Measurements from ENCODE around the gene TSPEAR. TPM values are rescaled to one million over a fixed set of nuclear protein-coding genes. Genes with fewer than 3 reads are reported as not detected.

The TSPEAR gene
- total RNA-seq, 2 experiments from 2014 or later, result not detected

- intact Hi-C loops (cut with micrococcal nuclease), result loop anchor here (10.0 kb wide), 1 partner anchor 227 kb away; no protein-coding TSS in a partner anchor
- Mint-ChIP-seq H3K4me3 (no peak overlapping the region), H3K27me3 (no peaks in the 10 kb centered on the region), H3K36me3 (ENCODE audit: low read depth) (no peaks in the 10 kb centered on the region), H3K4me1 (ENCODE audit: low read depth) (peaks cover 4% of the 10 kb centered on the region), H3K27ac (no peak overlapping the region), H3K9me3 (peaks cover 5% of the 10 kb centered on the region)
- TF ChIP-seq CTCF (IDR thresholded peaks at IDR 0.05), result no peak
- POLR2A ChIA-PET, result no interaction called here
- DNase-seq (no peak), ATAC-seq (no peak)
- CTCF ChIA-PET, result interaction anchor here (0.7 to 2.9 kb wide), 24 partner anchors 8 to 241 kb away, joined by 3 to 31 read pairs (median 4); partner anchors contain the start of genes KRTAP10-11 and TSPEAR
Measured at GRCh38 chr21:44741921-44742320, 30.5 kb upstream of the TSPEAR start.

GRCh38 chr21:44740742-44741141 lies 29.4 kb upstream of the TSPEAR start:
- H3K36me3 Mint-ChIP-seq (ENCODE audit: low read depth), result no peaks in the 10 kb centered on the region
- H3K27ac Mint-ChIP-seq, result no peak overlapping the region
- ChIA-PET CTCF (interaction anchor here (1.8 kb wide), 1 partner anchor 230 kb away, joined by 10 read pairs; no protein-coding TSS in a partner anchor), POLR2A (no interaction called here)
- peaks cover 5% of the 10 kb centered on the region for H3K9me3 Mint-ChIP-seq
- H3K4me3 Mint-ChIP-seq, result no peak overlapping the region
- DNase-seq (no peak), ATAC-seq (no peak)
- no peak for TF ChIP-seq CTCF (IDR thresholded peaks at IDR 0.05)
- peaks cover 4% of the 10 kb centered on the region for H3K4me1 Mint-ChIP-seq (ENCODE audit: low read depth)
- H3K27me3 Mint-ChIP-seq, result no peaks in the 10 kb centered on the region
- intact Hi-C loops (cut with micrococcal nuclease), result loop anchor here (10.0 kb wide), 1 partner anchor 226 kb away; no protein-coding TSS in a partner anchor

GRCh38 chr21:44739316-44739715 lies 27.9 kb upstream of the TSPEAR start:
- H3K36me3 Mint-ChIP-seq (ENCODE audit: low read depth), result no peaks in the 10 kb centered on the region
- intact Hi-C loops (cut with micrococcal nuclease), result no loop called here

GRCh38 chr21:44738621-44739020 lies 27.2 kb upstream of the TSPEAR start:
- no peaks in the 10 kb centered on the region for H3K36me3 Mint-ChIP-seq (ENCODE audit: low read depth)
- peaks cover 5% of the 10 kb centered on the region for H3K9me3 Mint-ChIP-seq
- ChIA-PET CTCF (interaction anchor here (1.0 kb wide), 1 partner anchor 228 kb away, joined by 4 read pairs; no protein-coding TSS in a partner anchor), POLR2A (interaction anchor here (0.8 kb wide), 1 partner anchor 214 kb away, joined by 3 read pairs; no protein-coding TSS in a partner anchor)
- H3K27ac Mint-ChIP-seq, result no peak overlapping the region
- intact Hi-C loops (cut with micrococcal nuclease), result no loop called here
- no peak for TF ChIP-seq CTCF (IDR thresholded peaks at IDR 0.05)
- no peak for ATAC-seq
- no peak for DNase-seq
- no peaks in the 10 kb centered on the region for H3K27me3 Mint-ChIP-seq
- peaks cover 4% of the 10 kb centered on the region for H3K4me1 Mint-ChIP-seq (ENCODE audit: low read depth)
- no peak overlapping the region for H3K4me3 Mint-ChIP-seq

More at GRCh38 chr21:44739316-44739715, 27.9 kb upstream of the TSPEAR start:
- ATAC-seq, result no peak
- no peak for DNase-seq
- Mint-ChIP-seq H3K4me1 (ENCODE audit: low read depth) (peaks cover 4% of the 10 kb centered on the region), H3K9me3 (peaks cover 5% of the 10 kb centered on the region), H3K27ac (no peak overlapping the region), H3K4me3 (no peak overlapping the region), H3K27me3 (no peaks in the 10 kb centered on the region)
- no peak for TF ChIP-seq CTCF (IDR thresholded peaks at IDR 0.05)
- CTCF ChIA-PET, result interaction anchor here (1.8 kb wide), 1 partner anchor 229 kb away, joined by 10 read pairs; no protein-coding TSS in a partner anchor
- POLR2A ChIA-PET, result interaction anchor here (0.8 kb wide), 1 partner anchor 215 kb away, joined by 3 read pairs; no protein-coding TSS in a partner anchor

GRCh38 chr21:44737706-44738354 lies 26.5 kb upstream of the TSPEAR start:
- Mint-ChIP-seq H3K4me3 (no peak overlapping the region), H3K27ac (no peak overlapping the region), H3K4me1 (ENCODE audit: low read depth) (peaks cover 4% of the 10 kb centered on the region), H3K9me3 (peaks cover 5% of the 10 kb centered on the region), H3K27me3 (no peaks in the 10 kb centered on the region), H3K36me3 (ENCODE audit: low read depth) (no peaks in the 10 kb centered on the region)
- CTCF ChIA-PET, result interaction anchor here (0.6 to 1.0 kb wide), 4 partner anchors 55 to 227 kb away, joined by 3 to 4 read pairs (median 3); no protein-coding TSS in a partner anchor
- ATAC-seq (no peak), DNase-seq (no peak)
- TF ChIP-seq CTCF (IDR thresholded peaks at IDR 0.05), result no peak
- intact Hi-C loops (cut with micrococcal nuclease), result no loop called here
- POLR2A ChIA-PET, result no interaction called here
